SK-N-SH (cell line): Measurements from ENCODE around the gene SPINT4. TPM values are rescaled to one million over a fixed set of nuclear protein-coding genes. Genes with fewer than 3 reads are reported as not detected.

Experiments
- CTCF ChIA-PET: fragments of 300-600, 350-600 bp; formaldehyde crosslinking; extraction: SDS; loops from one replicate; lab custom pipeline; 2021; lab: Yijun Ruan, JAX
- POLR2A ChIA-PET: fragments of 350-600 bp; sonication (Branson Sonifier 250); formaldehyde crosslinking; extraction: SDS; loops from one replicate; lab custom pipeline; 2020; ENCODE audit warnings: antibody characterized with exemption, inconsistent platforms; lab: Yijun Ruan, JAX
- DNase-seq: peaks from one replicate; pipeline ENCODE4 v3.0.0; 2012
- H2AFZ ChIP-seq: fragments of 200-600 bp; sonication (generic); 2 replicates; pipeline ENCODE4 v1.8.1; 2016; ENCODE audit warnings: antibody characterized with exemption, mild to moderate bottlenecking, low read depth
- H3F3A ChIP-seq: fragments of 200-600 bp; sonication (generic); replicated peaks from 2 replicates; pipeline ENCODE3; 2016; ENCODE audit warnings: antibody characterized with exemption, mild to moderate bottlenecking; ENCODE audit not compliant: insufficient read depth
- H3K27ac ChIP-seq, 2 experiments: fragments of 200-500 bp in 1 of 2; fragments of 200-600 bp in 1 of 2; sonication (Bioruptor generic) in 1 of 2; sonication (generic), shearing (Covaris generic) in 1 of 2; 2 replicates each; pipeline versions ENCODE4 v1.5.1 to v1.6.1; 2014 to 2016; ENCODE audit warnings: low read depth in 2 of 2, inconsistent platforms in 1 of 2, low read length in 1 of 2, mild to moderate bottlenecking in 1 of 2, mixed read lengths in 1 of 2
- H3K27me3 ChIP-seq: fragments of 200-600 bp; sonication (generic), shearing (Covaris generic); 2 replicates; pipeline ENCODE4 v1.6.1; 2016; ENCODE audit warnings: mixed run types; ENCODE audit not compliant: insufficient read depth
- H3K36me3 ChIP-seq, 2 experiments: fragments of 200-500 bp in 1 of 2; fragments of 200-600 bp in 1 of 2; sonication (Bioruptor generic) in 1 of 2; sonication (generic) in 1 of 2; replicated peaks in 1 of 2; 2 replicates each; pipeline versions ENCODE3 to v1.5.1; 2014 to 2016; ENCODE audit warnings: low read length in 1 of 2, mild to moderate bottlenecking in 1 of 2; ENCODE audit not compliant: insufficient read depth in 2 of 2, control insufficient read depth in 1 of 2
- H3K4me1 ChIP-seq, 2 experiments: fragments of 200-500 bp in 1 of 2; fragments of 200-600 bp in 1 of 2; sonication (Bioruptor generic) in 1 of 2; sonication (generic), shearing (Covaris generic) in 1 of 2; 2 replicates each; pipeline versions ENCODE4 v1.5.1 to v1.6.1; 2014 to 2016; ENCODE audit warnings: low read depth in 1 of 2, low read length in 1 of 2, mixed run types in 1 of 2; ENCODE audit not compliant: insufficient read depth in 2 of 2, control insufficient read depth in 1 of 2
- H3K4me2 ChIP-seq: fragments of 200-600 bp; sonication (generic), shearing (Covaris generic); 2 replicates; pipeline ENCODE4 v1.6.1; 2017; ENCODE audit warnings: mixed run types
- H3K4me3 ChIP-seq, 2 experiments: fragments of 200-500 bp in 1 of 2; fragments of 200-600 bp in 1 of 2; sonication (Bioruptor generic) in 1 of 2; sonication (generic), shearing (Covaris generic) in 1 of 2; 2 replicates each; pipeline versions ENCODE4 v1.5.1 to v1.8.1; 2014 to 2016; ENCODE audit warnings: low read depth in 2 of 2, inconsistent platforms in 1 of 2, low read length in 1 of 2, mild to moderate bottlenecking in 1 of 2, mixed read lengths in 1 of 2, moderate library complexity in 1 of 2
- H3K79me2 ChIP-seq: fragments of 200-600 bp; sonication (generic); 2 replicates; pipeline ENCODE4 v1.8.1; 2017; ENCODE audit warnings: mild to moderate bottlenecking; ENCODE audit not compliant: insufficient read depth
- H3K9ac ChIP-seq: fragments of 200-600 bp; sonication (generic); 2 replicates; pipeline ENCODE4 v1.6.1; 2017; ENCODE audit warnings: mixed run types
- H3K9me2 ChIP-seq: fragments of 200-600 bp; sonication (generic); 2 replicates; pipeline ENCODE4 v1.6.1; 2017; ENCODE audit warnings: mixed run types
- H3K9me3 ChIP-seq: fragments of 200-600 bp; sonication (generic); 2 replicates; pipeline ENCODE4 v1.6.1; 2017; ENCODE audit warnings: mixed run types, mild to moderate bottlenecking, moderate library complexity
- H4K20me1 ChIP-seq: fragments of 200-600 bp; sonication (generic); 2 replicates; pipeline ENCODE4 v1.6.1; 2017; ENCODE audit warnings: mild to moderate bottlenecking, mixed run types; ENCODE audit not compliant: insufficient read depth
- EP300 ChIP-seq, 2 experiments: IDR thresholded peaks; 2 replicates each; pipeline versions ENCODE4 v1.4.0 to v1.6.1; 2012; ENCODE audit warnings: borderline replicate concordance in 1 of 2, low read depth in 1 of 2, low read length in 1 of 2
- FOXM1 ChIP-seq: IDR thresholded peaks from 2 replicates; pipeline ENCODE4 v1.4.0; 2012; ENCODE audit warnings: low read depth, mild to moderate bottlenecking
- NFIC ChIP-seq: IDR thresholded peaks from 2 replicates; pipeline ENCODE4 v1.4.0; 2012; ENCODE audit warnings: borderline replicate concordance
- RFX5 ChIP-seq: IDR thresholded peaks from 2 replicates; pipeline ENCODE4 v1.6.1; 2012; ENCODE audit warnings: mild to moderate bottlenecking, improper control_type of control experiment, low read length
- RXRA ChIP-seq: IDR thresholded peaks from 2 replicates; pipeline ENCODE4 v1.4.0; 2012; ENCODE audit warnings: low read depth, mild to moderate bottlenecking, borderline replicate concordance
- SIN3A ChIP-seq: IDR thresholded peaks from 2 replicates; pipeline ENCODE4 v1.6.1; 2012; ENCODE audit warnings: low read depth, mild to moderate bottlenecking, low read length, moderate library complexity, borderline replicate concordance
- SMC3 ChIP-seq: IDR thresholded peaks from 2 replicates; pipeline ENCODE4 v1.6.1; 2012; ENCODE audit warnings: low read depth, low read length, improper control_type of control experiment
- TAF1 ChIP-seq: IDR thresholded peaks from 2 replicates; pipeline ENCODE4 v1.6.1; 2012; ENCODE audit warnings: low read depth, mild to moderate bottlenecking, low read length, moderate library complexity, borderline replicate concordance
- TEAD4 ChIP-seq: IDR thresholded peaks from 2 replicates; pipeline ENCODE4 v1.4.0; 2012; ENCODE audit warnings: mild to moderate bottlenecking, borderline replicate concordance; ENCODE audit not compliant: insufficient read depth
- YY1 ChIP-seq: IDR thresholded peaks from 2 replicates; pipeline ENCODE4 v1.4.0; 2012; ENCODE audit warnings: low read depth, mild to moderate bottlenecking
- WGBS: methylation state at CpG from one replicate; pipeline ENCODE4 v1.1.6; 2017; ENCODE audit warnings: low lambda C conversion rate; 5-methylcytosine and 5-hydroxymethylcytosine counted together
- polyA plus RNA-seq, 3 experiments: library from polyadenylated mRNA; depleted of rRNA; stranded (reverse); fragments of >200 nt; gene quantifications; 2 replicates each; pipeline ENCODE4 v1.2.3, GENCODE V29; 2012
- TF ChIP-seq, protein P1 (sequence below): fragments of 150-350 bp; IDR thresholded peaks from 2 replicates; pipeline ENCODE4 v1.6.1; 2016; ENCODE audit warnings: mild to moderate bottlenecking, low read depth, low read length
- TF ChIP-seq, protein P2 (sequence below): IDR thresholded peaks from 2 replicates; pipeline ENCODE4 v1.6.1; 2012; ENCODE audit warnings: mild to moderate bottlenecking, low read depth, low read length, moderate library complexity
- TF ChIP-seq, protein P3 (sequence below): fragments of 150-350 bp; IDR thresholded peaks from 2 replicates; pipeline ENCODE4 v1.6.1; 2017; ENCODE audit warnings: antibody characterized with exemption, low read length, low read depth, borderline replicate concordance

SPINT4 gene
- polyA plus RNA-seq, 1 of the 3 experiments (the other 2 are of a cell fraction) = not detected

DNA sequence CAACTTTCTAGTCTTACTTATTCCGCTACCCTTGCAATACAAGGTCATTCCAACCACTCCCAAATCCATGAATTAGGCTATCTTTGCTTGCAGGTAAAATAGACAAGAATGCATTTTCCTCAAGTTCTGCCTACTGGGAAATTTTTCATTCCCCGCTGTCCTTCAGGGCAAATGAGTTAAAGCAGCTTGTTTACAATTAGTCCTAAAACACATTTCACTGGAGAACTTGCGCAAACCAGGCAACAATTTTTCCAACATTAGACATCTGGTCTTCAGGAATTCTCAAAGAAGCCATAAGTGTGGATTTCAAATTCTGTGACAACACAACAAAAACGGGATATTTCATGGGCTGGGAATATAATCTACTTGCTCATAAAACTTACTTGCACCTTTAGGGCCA, 20.4 kb downstream of the SPINT4 start:
- no peaks in the 10 kb centered on the region for H4K20me1 ChIP-seq
- no peak overlapping the region for H3K9ac ChIP-seq
- H3K27me3 ChIP-seq = no peaks in the 10 kb centered on the region; the same call in 1 of the 2 replicates
- no peaks in the 10 kb centered on the region for H3K36me3 ChIP-seq
- no peak for DNase-seq
- ChIA-PET CTCF (interaction anchor here (2.5 kb wide), 1 partner anchor 28 kb away, joined by 10 read pairs; no protein-coding TSS in a partner anchor), POLR2A (no interaction called here)
- H3K4me1 ChIP-seq = no peaks in the 10 kb centered on the region
- no peaks in the 10 kb centered on the region for H3K79me2 ChIP-seq
- no peaks in the 10 kb centered on the region for H3K9me2 ChIP-seq
- H3K27ac ChIP-seq = no peak overlapping the region
- H3K9me3 ChIP-seq = no peaks in the 10 kb centered on the region
- H3K4me3 ChIP-seq = no peak overlapping the region
- H3K4me2 ChIP-seq = no peak overlapping the region
- WGBS = 21% methylated on average over 4 of the region's 4 CpGs
- no peak overlapping the region for H2AFZ ChIP-seq
- no peak for TF ChIP-seq RXRA
- TF ChIP-seq YY1 = no peak
- TF ChIP-seq SIN3A = no peak
- TF ChIP-seq, protein P1, sequence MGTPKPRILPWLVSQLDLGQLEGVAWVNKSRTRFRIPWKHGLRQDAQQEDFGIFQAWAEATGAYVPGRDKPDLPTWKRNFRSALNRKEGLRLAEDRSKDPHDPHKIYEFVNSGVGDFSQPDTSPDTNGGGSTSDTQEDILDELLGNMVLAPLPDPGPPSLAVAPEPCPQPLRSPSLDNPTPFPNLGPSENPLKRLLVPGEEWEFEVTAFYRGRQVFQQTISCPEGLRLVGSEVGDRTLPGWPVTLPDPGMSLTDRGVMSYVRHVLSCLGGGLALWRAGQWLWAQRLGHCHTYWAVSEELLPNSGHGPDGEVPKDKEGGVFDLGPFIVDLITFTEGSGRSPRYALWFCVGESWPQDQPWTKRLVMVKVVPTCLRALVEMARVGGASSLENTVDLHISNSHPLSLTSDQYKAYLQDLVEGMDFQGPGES = no peak
- TF ChIP-seq SMC3 = no peak
- TF ChIP-seq, protein P2, sequence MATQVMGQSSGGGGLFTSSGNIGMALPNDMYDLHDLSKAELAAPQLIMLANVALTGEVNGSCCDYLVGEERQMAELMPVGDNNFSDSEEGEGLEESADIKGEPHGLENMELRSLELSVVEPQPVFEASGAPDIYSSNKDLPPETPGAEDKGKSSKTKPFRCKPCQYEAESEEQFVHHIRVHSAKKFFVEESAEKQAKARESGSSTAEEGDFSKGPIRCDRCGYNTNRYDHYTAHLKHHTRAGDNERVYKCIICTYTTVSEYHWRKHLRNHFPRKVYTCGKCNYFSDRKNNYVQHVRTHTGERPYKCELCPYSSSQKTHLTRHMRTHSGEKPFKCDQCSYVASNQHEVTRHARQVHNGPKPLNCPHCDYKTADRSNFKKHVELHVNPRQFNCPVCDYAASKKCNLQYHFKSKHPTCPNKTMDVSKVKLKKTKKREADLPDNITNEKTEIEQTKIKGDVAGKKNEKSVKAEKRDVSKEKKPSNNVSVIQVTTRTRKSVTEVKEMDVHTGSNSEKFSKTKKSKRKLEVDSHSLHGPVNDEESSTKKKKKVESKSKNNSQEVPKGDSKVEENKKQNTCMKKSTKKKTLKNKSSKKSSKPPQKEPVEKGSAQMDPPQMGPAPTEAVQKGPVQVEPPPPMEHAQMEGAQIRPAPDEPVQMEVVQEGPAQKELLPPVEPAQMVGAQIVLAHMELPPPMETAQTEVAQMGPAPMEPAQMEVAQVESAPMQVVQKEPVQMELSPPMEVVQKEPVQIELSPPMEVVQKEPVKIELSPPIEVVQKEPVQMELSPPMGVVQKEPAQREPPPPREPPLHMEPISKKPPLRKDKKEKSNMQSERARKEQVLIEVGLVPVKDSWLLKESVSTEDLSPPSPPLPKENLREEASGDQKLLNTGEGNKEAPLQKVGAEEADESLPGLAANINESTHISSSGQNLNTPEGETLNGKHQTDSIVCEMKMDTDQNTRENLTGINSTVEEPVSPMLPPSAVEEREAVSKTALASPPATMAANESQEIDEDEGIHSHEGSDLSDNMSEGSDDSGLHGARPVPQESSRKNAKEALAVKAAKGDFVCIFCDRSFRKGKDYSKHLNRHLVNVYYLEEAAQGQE = no peak
- TF ChIP-seq TAF1 = no peak
- no peak for TF ChIP-seq FOXM1
- no peak for TF ChIP-seq TEAD4
- no peak for TF ChIP-seq NFIC
- TF ChIP-seq RFX5 = no peak
- no peak for TF ChIP-seq EP300 (IDR thresholded peaks at IDR 0.05; ENCODE audit: borderline replicate concordance in 1 of 2, low read depth in 1 of 2, low read length in 1 of 2)
- TF ChIP-seq, protein P3, sequence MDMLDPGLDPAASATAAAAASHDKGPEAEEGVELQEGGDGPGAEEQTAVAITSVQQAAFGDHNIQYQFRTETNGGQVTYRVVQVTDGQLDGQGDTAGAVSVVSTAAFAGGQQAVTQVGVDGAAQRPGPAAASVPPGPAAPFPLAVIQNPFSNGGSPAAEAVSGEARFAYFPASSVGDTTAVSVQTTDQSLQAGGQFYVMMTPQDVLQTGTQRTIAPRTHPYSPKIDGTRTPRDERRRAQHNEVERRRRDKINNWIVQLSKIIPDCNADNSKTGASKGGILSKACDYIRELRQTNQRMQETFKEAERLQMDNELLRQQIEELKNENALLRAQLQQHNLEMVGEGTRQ = no peak
- H3F3A ChIP-seq = no peaks in the 10 kb centered on the region
